PC-9 (cell line): ENCODE measurements around the gene SORBS1. TPM values are rescaled to one million over a fixed set of nuclear protein-coding genes. Genes with fewer than 3 reads are reported as not detected.

Experiments
- BruUV-seq: library from RNA; stranded (reverse); fragments of 400-500 nt; replicated peaks from 2 replicates; lab custom pipeline; 2021; lab: Mats Ljungman, UMichigan
- CTCF ChIA-PET: fragments of 300-600 bp; sonication (Branson Sonifier 250); formaldehyde crosslinking; loops from one replicate; lab custom pipeline; 2022; ENCODE audit warnings: antibody characterized with exemption; lab: Charles Lee
- POLR2A ChIA-PET: fragments of 300-600 bp; sonication (Branson Sonifier 250); formaldehyde crosslinking; loops from one replicate; lab custom pipeline; 2022; ENCODE audit warnings: antibody characterized with exemption; ENCODE audit not compliant: unreplicated experiment; lab: Charles Lee
- DNase-seq, 2 experiments: peaks; one replicate each; pipeline versions ENCODE4 v3.0.0 to v3.0.0-alpha.2; 2015 to 2022; ENCODE audit warnings: mixed read lengths in 1 of 2
- H2AFZ ChIP-seq: fragments of 200-600 bp; sonication (generic); 2 replicates; pipeline ENCODE4 v1.8.1; 2017; ENCODE audit warnings: antibody characterized with exemption
- H3F3A ChIP-seq: fragments of 200-600 bp; sonication (generic); 2 replicates; pipeline ENCODE4 v1.8.1; 2017; ENCODE audit warnings: antibody characterized with exemption, mild to moderate bottlenecking, low read depth; ENCODE audit not compliant: insufficient read depth
- H3K27ac ChIP-seq: fragments of 200-600 bp; sonication (generic); 2 replicates; pipeline ENCODE4 v1.6.1; 2016; ENCODE audit warnings: mixed run types
- H3K27me3 ChIP-seq: fragments of 200-600 bp; sonication (generic); 2 replicates; pipeline ENCODE4 v1.6.1; 2016; ENCODE audit warnings: low read depth, mixed run types; ENCODE audit not compliant: insufficient read depth
- H3K36me3 ChIP-seq: fragments of 200-600 bp; sonication (generic); 2 replicates; pipeline ENCODE4 v1.6.1; 2016; ENCODE audit warnings: low read depth, mixed run types
- H3K4me1 ChIP-seq: fragments of 200-600 bp; sonication (generic); replicated peaks from 2 replicates; pipeline ENCODE4 v1.6.1; 2016; ENCODE audit warnings: mixed run types; ENCODE audit not compliant: insufficient read depth
- H3K4me2 ChIP-seq: fragments of 200-600 bp; sonication (generic); 2 replicates; pipeline ENCODE4 v1.6.1; 2017; ENCODE audit warnings: mixed run types
- H3K4me3 ChIP-seq: fragments of 200-600 bp; sonication (generic); 2 replicates; pipeline ENCODE4 v1.6.1; 2016; ENCODE audit warnings: mixed run types
- H3K79me2 ChIP-seq: fragments of 200-600 bp; sonication (generic); 2 replicates; pipeline ENCODE4 v1.6.1; 2017; ENCODE audit warnings: low read depth, mixed run types
- H3K9me2 ChIP-seq: fragments of 200-600 bp; sonication (generic); 2 replicates; pipeline ENCODE4 v1.8.1; 2017; ENCODE audit warnings: mild to moderate bottlenecking; ENCODE audit not compliant: insufficient read depth
- H3K9me3 ChIP-seq: fragments of 200-600 bp; sonication (generic); 2 replicates; pipeline ENCODE4 v1.8.1; 2016; ENCODE audit warnings: low read depth; ENCODE audit not compliant: insufficient read depth
- H4K20me1 ChIP-seq: fragments of 200-600 bp; sonication (generic); 2 replicates; pipeline ENCODE4 v1.8.1; 2017; ENCODE audit not compliant: insufficient read depth
- EZH2 ChIP-seq: fragments of 200-600 bp; sonication (generic); IDR thresholded peaks from 2 replicates; pipeline ENCODE4 v1.8.0; 2017; ENCODE audit warnings: antibody characterized with exemption, low read depth
- intact Hi-C: fragments of 100-400 bp; cut with micrococcal nuclease; formaldehyde crosslinking; loops from one replicate; pipeline ENCODE4 v1.10.0; 2022; ENCODE audit not compliant: unreplicated experiment
- total RNA-seq: library from RNA; stranded (reverse); gene quantifications from 2 replicates; pipeline ENCODE4 v1.2.3, GENCODE V29; 2021
- TF ChIP-seq, protein P1 (sequence below): fragments of 200-600 bp; sonication (generic); conservative IDR thresholded peaks from 2 replicates; pipeline ENCODE4 v1.6.1; 2017; ENCODE audit warnings: mixed run types, antibody characterized with exemption, mild to moderate bottlenecking, moderate library complexity

Gene SORBS1
- total RNA-seq, 1 experiment from 2014 or later: 5.0 TPM

DNA sequence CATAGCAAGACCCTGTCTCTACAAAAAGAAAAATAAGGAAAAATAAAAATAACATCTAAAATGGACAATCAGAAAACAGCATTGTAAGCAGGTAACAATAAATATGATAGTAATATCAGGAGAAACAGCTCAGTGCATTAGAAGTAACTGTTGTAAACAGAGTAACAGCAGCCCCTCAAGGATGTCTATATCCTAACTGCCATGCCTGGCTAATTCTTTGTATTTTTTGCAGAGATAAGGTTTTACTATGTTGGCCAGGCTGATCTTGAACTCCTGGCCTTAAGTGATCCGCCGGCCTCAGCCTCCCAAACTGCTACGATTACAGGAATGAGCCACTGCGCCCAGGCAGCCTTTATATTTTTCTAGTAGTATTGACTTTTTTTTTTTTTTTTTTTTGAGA is 7.5 kb downstream of the SORBS1 start:
- H3K36me3 ChIP-seq: no peaks in the 10 kb centered on the region
- H3K27me3 ChIP-seq: no peaks in the 10 kb centered on the region
- ChIA-PET POLR2A (no interaction called here), CTCF (no interaction called here)
- BruUV-seq: no TSS peak
- H3K27ac ChIP-seq: no peak overlapping the region
- H3F3A ChIP-seq: no peaks in the 10 kb centered on the region
- H3K9me2 ChIP-seq: no peaks in the 10 kb centered on the region
- DNase-seq: no peak
- TF ChIP-seq, protein P1, sequence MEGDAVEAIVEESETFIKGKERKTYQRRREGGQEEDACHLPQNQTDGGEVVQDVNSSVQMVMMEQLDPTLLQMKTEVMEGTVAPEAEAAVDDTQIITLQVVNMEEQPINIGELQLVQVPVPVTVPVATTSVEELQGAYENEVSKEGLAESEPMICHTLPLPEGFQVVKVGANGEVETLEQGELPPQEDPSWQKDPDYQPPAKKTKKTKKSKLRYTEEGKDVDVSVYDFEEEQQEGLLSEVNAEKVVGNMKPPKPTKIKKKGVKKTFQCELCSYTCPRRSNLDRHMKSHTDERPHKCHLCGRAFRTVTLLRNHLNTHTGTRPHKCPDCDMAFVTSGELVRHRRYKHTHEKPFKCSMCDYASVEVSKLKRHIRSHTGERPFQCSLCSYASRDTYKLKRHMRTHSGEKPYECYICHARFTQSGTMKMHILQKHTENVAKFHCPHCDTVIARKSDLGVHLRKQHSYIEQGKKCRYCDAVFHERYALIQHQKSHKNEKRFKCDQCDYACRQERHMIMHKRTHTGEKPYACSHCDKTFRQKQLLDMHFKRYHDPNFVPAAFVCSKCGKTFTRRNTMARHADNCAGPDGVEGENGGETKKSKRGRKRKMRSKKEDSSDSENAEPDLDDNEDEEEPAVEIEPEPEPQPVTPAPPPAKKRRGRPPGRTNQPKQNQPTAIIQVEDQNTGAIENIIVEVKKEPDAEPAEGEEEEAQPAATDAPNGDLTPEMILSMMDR: no peak
- TF ChIP-seq EZH2: no peak
- intact Hi-C loops: no loop called here
- no peak overlapping the region for H3K4me2 ChIP-seq
- H3K4me1 ChIP-seq: peaks cover 4% of the 10 kb centered on the region; the same call in 1 of the 2 replicates
- no peak overlapping the region for H2AFZ ChIP-seq
- H4K20me1 ChIP-seq: no peaks in the 10 kb centered on the region
- no peak overlapping the region for H3K4me3 ChIP-seq
- no peaks in the 10 kb centered on the region for H3K9me3 ChIP-seq
- H3K79me2 ChIP-seq: no peaks in the 10 kb centered on the region

DNA sequence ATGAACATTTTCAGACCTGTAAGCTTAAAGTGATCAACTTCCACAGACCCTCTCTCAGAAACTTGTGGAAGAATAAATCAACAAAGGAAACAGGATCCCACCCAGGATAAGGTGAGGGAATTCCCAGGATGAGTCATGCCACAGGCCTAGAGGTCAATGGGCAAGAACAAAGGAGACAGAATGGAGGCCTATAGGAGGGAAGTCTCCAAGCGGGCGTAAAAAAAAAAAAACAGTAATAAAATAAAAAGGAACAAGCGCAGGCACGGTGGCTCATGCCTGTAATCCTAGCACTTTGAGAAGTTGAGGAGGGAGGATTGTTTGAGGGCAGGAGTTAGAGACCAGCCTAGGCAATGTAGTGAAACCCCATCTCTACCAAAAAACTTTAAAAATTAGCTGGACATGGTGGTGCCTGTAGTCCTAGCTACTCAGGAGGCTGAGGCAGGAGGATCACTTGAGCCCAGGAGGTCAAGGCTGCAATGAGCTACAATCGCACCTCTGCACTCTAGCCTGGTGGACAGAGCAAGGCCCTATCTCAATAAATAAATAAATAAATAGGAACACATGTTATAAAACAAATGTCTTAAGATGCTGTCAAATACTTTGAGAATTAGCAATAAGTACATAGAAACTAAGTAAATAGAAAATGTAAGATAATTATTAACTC is 8.4 kb downstream of the SORBS1 start:
- TF ChIP-seq, protein P1: no peak
- Histone ChIP-seq H2AFZ (0 out of 2 replicates have a peak overlapping the region, but pooled peaks have one; percentile 12), H3K27me3 (no peaks in the 10 kb centered on the region), H3K36me3 (no peaks in the 10 kb centered on the region), H3K9me3 (no peaks in the 10 kb centered on the region), H3K4me3 (no peak overlapping the region), H4K20me1 (no peaks in the 10 kb centered on the region), H3K79me2 (no peaks in the 10 kb centered on the region), H3F3A (no peaks in the 10 kb centered on the region), H3K4me2 (no peak overlapping the region), H3K27ac (peak overlapping the region; percentile 37; the same call in 1 of the 2 replicates), H3K4me1 (peaks cover 4% of the 10 kb centered on the region; the same call in 1 of the 2 replicates), H3K9me2 (no peaks in the 10 kb centered on the region)
- BruUV-seq: no TSS peak
- DNase-seq: peak in 1 of 2 experiments; percentile 44
- intact Hi-C loops: no loop called here
- CTCF ChIA-PET: interaction anchor here (0.7 kb wide), 1 partner anchor 372 kb away, joined by 3 read pairs; no protein-coding TSS in a partner anchor
- POLR2A ChIA-PET: no interaction called here

DNA sequence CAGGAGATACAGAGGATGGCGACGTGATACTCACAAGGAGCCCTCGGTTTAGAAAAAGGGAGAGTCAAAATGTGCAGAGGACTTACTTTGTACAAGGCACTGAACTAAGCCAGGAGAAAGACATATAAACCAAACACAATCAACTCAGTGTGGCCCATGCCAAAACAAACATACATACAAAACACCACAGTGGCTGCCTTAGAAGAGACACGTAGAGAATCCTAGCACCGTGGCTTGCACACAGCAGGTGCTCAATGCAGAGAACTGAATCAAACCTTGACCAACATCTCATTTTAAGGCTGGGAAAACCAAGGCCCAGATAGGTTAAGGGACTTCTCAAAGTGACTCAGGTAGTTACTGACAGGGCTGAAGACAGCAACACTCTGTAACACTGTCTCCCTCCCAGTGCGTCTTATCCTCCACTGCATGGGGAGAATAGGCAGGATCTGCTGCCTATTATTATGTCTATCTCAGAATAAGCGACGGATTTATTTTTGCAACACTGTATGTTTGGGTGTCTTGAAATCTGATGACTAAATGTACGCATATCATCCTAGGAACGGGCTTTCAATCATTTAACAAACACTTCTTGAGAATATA is 11.0 kb downstream of the SORBS1 start:
- H4K20me1 ChIP-seq: no peaks in the 10 kb centered on the region
- H3K4me1 ChIP-seq: peaks cover 4% of the 10 kb centered on the region; the same call in 1 of the 2 replicates
- no TSS peak for BruUV-seq
- no peaks in the 10 kb centered on the region for H3K27me3 ChIP-seq
- ChIA-PET POLR2A (no interaction called here), CTCF (no interaction called here)
- no peaks in the 10 kb centered on the region for H3F3A ChIP-seq
- no peak for DNase-seq
- H3K9me3 ChIP-seq: no peaks in the 10 kb centered on the region
- no peaks in the 10 kb centered on the region for H3K9me2 ChIP-seq
- no peaks in the 10 kb centered on the region for H3K36me3 ChIP-seq
- H2AFZ ChIP-seq: no peak overlapping the region
- H3K27ac ChIP-seq: no peak overlapping the region
- H3K79me2 ChIP-seq: no peaks in the 10 kb centered on the region
- no peak overlapping the region for H3K4me3 ChIP-seq
- intact Hi-C loops: no loop called here
- no peak overlapping the region for H3K4me2 ChIP-seq
- TF ChIP-seq EZH2: no peak
- TF ChIP-seq, protein P1: no peak
